K562 (cell line): ENCODE data around the gene POLD1.
"Not testable (repeated sequence)": the region's sequence is repeated elsewhere in the genome, so short reads cannot be mapped to it uniquely, and the experiment has no call there.

Experiments used
- POLR2A ChIP-seq: fragments of 450-650 bp; conservative IDR thresholded peaks from 2 replicates; pipeline ENCODE4 v1.6.1; 2016
- RFX5 ChIP-seq: IDR thresholded peaks from 2 replicates; pipeline ENCODE4 v1.6.1; 2011; ENCODE audit warnings: low read depth, mild to moderate bottlenecking, improper control_type of control experiment, low read length
- SIN3A ChIP-seq, 2 experiments: fragments of 150-350 bp in 1 of 2; IDR thresholded peaks; 2 replicates each; pipeline ENCODE4 v1.6.1; 2011 to 2016; ENCODE audit warnings: borderline replicate concordance in 2 of 2, low read depth in 2 of 2, low read length in 2 of 2, mild to moderate bottlenecking in 2 of 2, moderate library complexity in 2 of 2; ENCODE audit not compliant: control insufficient read depth in 1 of 2
- SREBF1 ChIP-seq: fragments of 150-350 bp; IDR thresholded peaks from 2 replicates; pipeline ENCODE4 v1.6.1; 2014; ENCODE audit warnings: antibody characterized with exemption, low read depth, low read length, borderline replicate concordance
- ZNF133 ChIP-seq: fragments of 250-450 bp; sonication (Bioruptor Pico); IDR thresholded peaks from 2 replicates; pipeline ENCODE4 v1.4.0; 2020; ENCODE audit warnings: mild to moderate bottlenecking
- TF ChIP-seq, protein P1 (sequence below): fragments of 450-650 bp; conservative IDR thresholded peaks from 2 replicates; pipeline ENCODE4 v1.6.1; 2016; ENCODE audit warnings: missing genetic modification characterization, low read depth, mild to moderate bottlenecking, missing compliant biosample characterization, moderate library complexity
- TF ChIP-seq, protein P2 (sequence below): sonication (generic); formaldehyde crosslinking; IDR thresholded peaks from 2 replicates; pipeline ENCODE4 v1.8.0; 2022; ENCODE audit warnings: missing genetic modification reagents, mild to moderate bottlenecking, borderline replicate concordance

DNA sequence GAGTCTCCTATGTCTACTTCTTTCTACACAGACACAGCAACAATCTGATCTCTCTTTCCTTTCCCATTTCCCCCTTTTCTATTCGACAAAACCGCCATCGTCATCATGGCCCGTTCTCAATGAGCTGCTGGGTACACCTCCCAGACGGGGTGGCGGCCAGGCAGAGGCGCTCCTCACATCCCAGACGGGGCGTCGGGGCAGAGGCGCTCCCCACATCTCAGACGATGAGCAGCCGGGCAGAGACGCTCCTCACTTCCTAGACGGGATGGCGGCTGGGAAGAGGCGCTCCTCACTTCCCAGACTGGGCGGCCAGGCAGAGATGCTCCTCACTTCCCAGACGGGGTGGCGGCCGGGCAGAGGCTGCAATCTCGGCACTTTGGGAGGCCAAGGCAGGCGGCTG lies 6.8 kb downstream of the POLD1 start:
- not testable (repeated sequence) for TF ChIP-seq ZNF133 (CRISPR knock-in tag); POLR2A; SIN3A (IDR thresholded peaks at IDR 0.05; ENCODE audit: borderline replicate concordance in 2 of 2, control insufficient read depth in 1 of 2, low read depth in 2 of 2, low read length in 2 of 2); SREBF1; RFX5
- TF ChIP-seq, protein P1, sequence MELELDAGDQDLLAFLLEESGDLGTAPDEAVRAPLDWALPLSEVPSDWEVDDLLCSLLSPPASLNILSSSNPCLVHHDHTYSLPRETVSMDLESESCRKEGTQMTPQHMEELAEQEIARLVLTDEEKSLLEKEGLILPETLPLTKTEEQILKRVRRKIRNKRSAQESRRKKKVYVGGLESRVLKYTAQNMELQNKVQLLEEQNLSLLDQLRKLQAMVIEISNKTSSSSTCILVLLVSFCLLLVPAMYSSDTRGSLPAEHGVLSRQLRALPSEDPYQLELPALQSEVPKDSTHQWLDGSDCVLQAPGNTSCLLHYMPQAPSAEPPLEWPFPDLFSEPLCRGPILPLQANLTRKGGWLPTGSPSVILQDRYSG = not testable (repeated sequence)
- TF ChIP-seq, protein P2, sequence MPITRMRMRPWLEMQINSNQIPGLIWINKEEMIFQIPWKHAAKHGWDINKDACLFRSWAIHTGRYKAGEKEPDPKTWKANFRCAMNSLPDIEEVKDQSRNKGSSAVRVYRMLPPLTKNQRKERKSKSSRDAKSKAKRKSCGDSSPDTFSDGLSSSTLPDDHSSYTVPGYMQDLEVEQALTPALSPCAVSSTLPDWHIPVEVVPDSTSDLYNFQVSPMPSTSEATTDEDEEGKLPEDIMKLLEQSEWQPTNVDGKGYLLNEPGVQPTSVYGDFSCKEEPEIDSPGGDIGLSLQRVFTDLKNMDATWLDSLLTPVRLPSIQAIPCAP = not testable (repeated sequence)
